ENCODE data around the gene ABCB9. TPM values are rescaled to one million over a fixed set of nuclear protein-coding genes. Genes with fewer than 3 reads are reported as not detected.

Gene ABCB9
- polyA plus RNA-seq, 1 donor from 2014 or later: 19.7 TPM

- no peaks in the 10 kb centered on the region for H3K36me3 ChIP-seq (ENCODE audit: insufficient read depth, low read length)
- H3K9me2 ChIP-seq (ENCODE audit: insufficient read depth, low read length): no peaks in the 10 kb centered on the region
- no peak overlapping the region for H3K4me2 ChIP-seq (ENCODE audit: low read length)
- no peaks in the 10 kb centered on the region for H3K9me3 ChIP-seq (ENCODE audit: low read length)
- no peaks in the 10 kb centered on the region for H3K27me3 ChIP-seq (ENCODE audit: insufficient read depth, low read depth, low read length)
- no peak overlapping the region for H3K27ac ChIP-seq (ENCODE audit: low read length)
- H4K20me1 ChIP-seq (ENCODE audit: insufficient read depth): no peaks in the 10 kb centered on the region
- TF ChIP-seq CTCF (IDR thresholded peaks at IDR 0.05; ENCODE audit: poor library complexity, severe bottlenecking) (no peak), TAF1 (IDR thresholded peaks at IDR 0.05; ENCODE audit: low read depth) (no peak), RAD21 (conservative IDR thresholded peaks at IDR 0.05) (no peak), EP300 (conservative IDR thresholded peaks at IDR 0.05; ENCODE audit: poor library complexity, severe bottlenecking) (no peak), REST (IDR thresholded peaks at IDR 0.05; ENCODE audit: borderline replicate concordance) (no peak), MXI1 (conservative IDR thresholded peaks at IDR 0.05; ENCODE audit: poor library complexity, severe bottlenecking) (no peak), EZH2 (IDR thresholded peaks at IDR 0.05; ENCODE audit: borderline replicate concordance, insufficient read depth, low read length, poor library complexity, severe bottlenecking) (no peak), POLR2AphosphoS5 (IDR thresholded peaks at IDR 0.05) (no peak), SMC3 (conservative IDR thresholded peaks at IDR 0.05; ENCODE audit: poor library complexity) (no peak)
- H3K4me3 ChIP-seq (ENCODE audit: low read length): no peak overlapping the region
- no peaks in the 10 kb centered on the region for H3K79me2 ChIP-seq (replicated peaks; ENCODE audit: insufficient read depth, low read length)
- no peaks in the 10 kb centered on the region for H3F3A ChIP-seq (ENCODE audit: insufficient read depth, low read length, poor library complexity, severe bottlenecking)
- H2AFZ ChIP-seq (ENCODE audit: low read depth, low read length): no peak overlapping the region
- H3K9ac ChIP-seq (ENCODE audit: low read length): no peak overlapping the region
Observed at GRCh38 chr12:122991623-122992275, 25.5 kb upstream of the ABCB9 start.

- Histone ChIP-seq H3K27me3 (ENCODE audit: insufficient read depth, low read depth, low read length) (no peaks in the 10 kb centered on the region), H3K4me3 (ENCODE audit: low read length) (no peak overlapping the region), H3K9me3 (ENCODE audit: low read length) (no peaks in the 10 kb centered on the region), H2AFZ (ENCODE audit: low read depth, low read length) (no peak overlapping the region), H3K79me2 (replicated peaks; ENCODE audit: insufficient read depth, low read length) (no peaks in the 10 kb centered on the region), H3K36me3 (ENCODE audit: insufficient read depth, low read length) (no peaks in the 10 kb centered on the region), H3K9me2 (ENCODE audit: insufficient read depth, low read length) (no peaks in the 10 kb centered on the region), H3K27ac (ENCODE audit: low read length) (no peak overlapping the region), H3K4me2 (ENCODE audit: low read length) (no peak overlapping the region), H3F3A (ENCODE audit: insufficient read depth, low read length, poor library complexity, severe bottlenecking) (no peaks in the 10 kb centered on the region), H4K20me1 (ENCODE audit: insufficient read depth) (no peaks in the 10 kb centered on the region), H3K9ac (ENCODE audit: low read length) (no peak overlapping the region)
- TF ChIP-seq POLR2AphosphoS5 (IDR thresholded peaks at IDR 0.05) (no peak), SMC3 (conservative IDR thresholded peaks at IDR 0.05; ENCODE audit: poor library complexity) (no peak), TAF1 (IDR thresholded peaks at IDR 0.05; ENCODE audit: low read depth) (no peak), RAD21 (conservative IDR thresholded peaks at IDR 0.05) (no peak), MXI1 (conservative IDR thresholded peaks at IDR 0.05; ENCODE audit: poor library complexity, severe bottlenecking) (no peak), CTCF (IDR thresholded peaks at IDR 0.05; ENCODE audit: poor library complexity, severe bottlenecking) (no peak), REST (IDR thresholded peaks at IDR 0.05; ENCODE audit: borderline replicate concordance) (no peak), EZH2 (IDR thresholded peaks at IDR 0.05; ENCODE audit: borderline replicate concordance, insufficient read depth, low read length, poor library complexity, severe bottlenecking) (no peak), EP300 (conservative IDR thresholded peaks at IDR 0.05; ENCODE audit: poor library complexity, severe bottlenecking) (no peak)
Observed at GRCh38 chr12:122990961-122991622, 24.8 kb upstream of the ABCB9 start.
